Vagina (tissue), 2 donors: Measurements from ENCODE around the gene MZT1.

Source experiments
- CTCF ChIP-seq, 3 experiments: fragments of 450-650 bp in 2 of 3; fragments of 200-600 bp in 1 of 3; sonication (generic) in 1 of 3; IDR thresholded peaks; one replicate each; pipeline ENCODE4 v1.5.1; 2017 to 2019; ENCODE audit warnings: antibody characterized with exemption in 3 of 3, mild to moderate bottlenecking in 2 of 3, moderate library complexity in 2 of 3
- POLR2A ChIP-seq, 2 donors: fragments of 450-650 bp; IDR thresholded peaks; one replicate each; pipeline ENCODE4 v1.6.1; 2017; ENCODE audit warnings: antibody characterized with exemption in 2 of 2, mild to moderate bottlenecking in 2 of 2, moderate library complexity in 2 of 2
- POLR2AphosphoS5 ChIP-seq, 2 donors: sonication (generic); formaldehyde crosslinking; IDR thresholded peaks; one replicate each; pipeline ENCODE4 v1.9.0; 2017; ENCODE audit warnings: antibody characterized with exemption in 2 of 2, mild to moderate bottlenecking in 2 of 2, low read depth in 1 of 2; ENCODE audit not compliant: insufficient read depth in 1 of 2

GRCh38 chr13:72751220-72751619 lies 23.8 kb upstream of the MZT1 start:
- TF ChIP-seq POLR2A (IDR thresholded peaks at IDR 0.05) (no peak), POLR2AphosphoS5 (IDR thresholded peaks at IDR 0.05; ENCODE audit: insufficient read depth in 1 of 2, low read depth in 1 of 2) (no peak), CTCF (IDR thresholded peaks at IDR 0.05) (no peak)
